Adipose tissue (tissue), 3 donors: ENCODE results near the gene CSMD2. TPM values are rescaled to one million over a fixed set of nuclear protein-coding genes. Genes with fewer than 3 reads are reported as not detected.

Experiments
- H3K27ac ChIP-seq: one replicate; pipeline ENCODE4 v1.5.1; 2013; ENCODE audit warnings: low read depth, low read length
- WGBS, 3 donors: extraction: QIAGEN DNeasy Blood & Tissue Kit; methylation state at CpG; one replicate each; pipeline ENCODE4 v1.1.7; 2013; 5-methylcytosine and 5-hydroxymethylcytosine counted together
- polyA plus RNA-seq, 3 donors: library from polyadenylated mRNA; stranded (reverse); fragments of 200-250 nt; gene quantifications; one replicate each; pipeline ENCODE4 v1.2.3, GENCODE V29; 2013
- donor health status: healthy with polysubstance abuse.
- donor health status: Bipolar disorder and iron deficiency.
- donor health status: healthy.

Gene CSMD2
- polyA plus RNA-seq, 3 donors, result under 0.01 to 0.21 (median 0.07) TPM

DNA sequence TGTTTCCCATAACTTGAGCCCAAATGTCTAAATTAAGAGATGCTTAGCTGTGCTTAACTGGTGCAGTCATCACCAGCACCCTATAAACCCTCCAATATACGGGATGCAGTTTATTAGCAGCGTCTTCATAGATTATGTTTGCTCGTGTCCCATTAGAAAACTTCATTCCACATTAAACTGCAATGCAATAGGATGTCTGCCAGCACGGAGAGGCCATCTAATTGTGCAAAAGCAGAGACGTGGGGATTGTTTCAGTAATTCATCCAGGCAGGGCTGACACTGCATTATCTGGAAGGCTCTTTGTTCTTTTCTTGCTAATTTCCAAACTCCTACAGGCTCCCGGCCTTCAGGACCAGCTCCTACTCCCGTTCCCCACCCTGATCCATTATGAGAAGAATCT lies 89.5 kb downstream of the CSMD2 start:
- WGBS, 3 donors, result 59 to 87% (median 74%) methylated on average over 7 of the region's 7 CpGs
- H3K27ac ChIP-seq, result no peak overlapping the region

DNA sequence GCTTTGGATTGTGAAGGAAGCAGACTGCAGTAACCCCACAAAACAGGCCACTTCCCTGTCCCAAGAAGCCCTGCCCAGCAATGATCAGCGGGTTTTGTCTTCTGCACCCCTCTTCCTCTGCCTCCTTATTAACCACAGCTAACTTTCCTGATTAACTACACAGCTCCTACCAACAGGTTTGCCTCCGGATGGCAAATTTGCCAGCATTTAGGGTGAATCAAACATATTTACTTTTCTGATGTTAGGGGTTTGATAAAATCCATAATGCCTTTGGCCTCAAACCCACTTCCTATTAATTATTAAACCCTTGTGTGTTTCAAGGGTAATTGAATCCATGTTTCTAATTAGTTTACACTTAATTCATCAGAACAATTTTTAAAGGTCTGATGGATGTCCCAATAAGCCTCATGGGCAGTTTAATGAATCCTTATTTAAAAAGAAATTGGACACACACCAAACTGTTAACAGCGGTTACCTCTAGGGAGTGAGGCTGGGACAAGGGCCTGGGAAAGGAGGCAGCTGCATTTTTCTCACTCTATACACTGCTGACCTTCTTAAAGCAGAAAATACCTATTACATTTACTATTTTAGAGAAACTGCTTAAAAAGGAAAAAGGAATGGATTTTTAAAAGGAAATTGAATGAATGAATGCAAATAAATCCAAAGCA lies 91.9 kb downstream of the CSMD2 start:
- WGBS, 3 donors, result 23 to 65% (median 35%) methylated on average over 3 of the region's 3 CpGs
- no peak overlapping the region for H3K27ac ChIP-seq

DNA sequence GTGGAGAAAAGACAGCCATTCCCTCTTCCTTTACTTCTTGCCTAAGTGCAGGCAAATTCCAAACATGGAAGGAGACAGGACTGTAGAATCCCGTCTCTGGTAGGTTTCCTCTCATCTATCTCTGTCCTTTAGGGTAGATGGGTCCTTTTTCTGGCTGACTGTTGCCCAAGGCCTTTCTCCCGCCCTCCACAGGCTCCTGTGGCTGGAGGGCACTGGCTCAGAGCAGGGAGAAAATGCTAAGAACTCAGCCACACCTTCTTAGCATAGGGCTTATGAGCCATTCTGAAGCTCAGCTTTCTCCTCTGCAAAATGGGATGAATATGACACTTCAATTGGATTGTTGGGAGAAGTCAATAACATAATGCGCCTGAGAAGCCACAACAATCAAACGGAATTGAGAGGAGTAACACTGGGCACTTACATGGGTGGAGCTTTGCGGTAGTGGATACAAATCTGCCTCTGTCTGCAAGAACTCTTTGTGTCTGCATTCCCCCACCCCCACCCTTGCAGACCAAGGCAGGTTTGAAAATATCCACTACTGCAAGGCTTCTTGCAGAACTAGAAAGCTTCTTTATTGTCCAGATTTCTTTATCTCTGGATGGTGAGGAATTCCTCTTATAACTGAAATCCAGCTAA lies 94.7 kb downstream of the CSMD2 start:
- H3K27ac ChIP-seq, result no peak overlapping the region

DNA sequence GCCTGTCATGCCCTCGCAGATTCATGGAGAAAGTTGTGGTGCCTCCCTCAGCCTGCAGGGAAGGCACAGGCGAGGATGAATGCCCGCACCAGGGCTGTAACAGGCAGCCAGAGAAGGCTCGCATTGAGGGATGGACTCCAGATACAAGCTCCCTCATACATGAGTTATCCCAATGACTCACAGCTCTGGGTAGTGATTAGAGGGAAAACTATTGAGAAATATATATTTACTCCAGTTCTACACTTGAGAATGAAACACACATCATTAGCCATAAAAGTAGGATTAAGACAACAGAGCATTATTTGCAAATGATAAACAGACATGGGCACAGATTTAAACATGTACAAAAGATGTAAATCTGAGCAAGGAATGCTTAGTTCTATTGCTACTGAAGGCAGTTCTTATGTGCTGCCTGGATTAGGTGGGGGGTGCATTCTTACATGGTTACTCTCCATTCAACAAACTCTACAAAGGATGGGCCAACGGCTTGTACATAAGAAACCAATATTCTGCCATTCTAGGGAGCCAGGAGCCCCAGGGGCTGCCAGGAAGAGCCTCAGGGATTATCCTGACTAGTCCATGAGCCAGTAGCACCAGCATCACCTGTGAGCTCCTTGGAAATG lies 97.9 kb downstream of the CSMD2 start:
- WGBS, 3 donors, result 82 to 86% (median 84%) methylated on average over 5 of the region's 5 CpGs
- no peak overlapping the region for H3K27ac ChIP-seq

More for the DNA sequence above, 94.7 kb downstream of the CSMD2 start:
- WGBS, 3 donors, result 73 to 84% (median 75%) methylated on average over 5 of the region's 5 CpGs

DNA sequence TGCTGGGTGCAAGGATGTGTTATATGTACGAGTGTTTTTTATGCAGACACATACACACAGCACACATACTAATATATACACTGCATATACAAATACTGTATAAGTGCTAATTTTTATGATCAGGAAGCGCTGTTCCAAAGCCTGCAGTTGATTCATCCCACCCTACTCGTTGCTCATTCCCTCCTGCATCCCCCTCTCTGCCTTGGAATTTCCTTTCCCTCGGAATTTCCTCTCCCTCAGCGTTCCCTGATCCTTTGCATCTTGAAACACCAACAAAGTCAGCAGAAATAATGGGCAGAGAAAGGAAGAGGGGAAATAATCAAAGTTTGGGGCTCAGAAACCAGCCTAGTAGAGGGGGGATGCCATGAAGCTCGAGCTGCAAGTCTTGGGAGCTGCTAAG lies 98.9 kb downstream of the CSMD2 start:
- WGBS, 3 donors, result 53 to 70% (median 55%) methylated on average over 6 of the region's 6 CpGs
- H3K27ac ChIP-seq, result no peak overlapping the region

DNA sequence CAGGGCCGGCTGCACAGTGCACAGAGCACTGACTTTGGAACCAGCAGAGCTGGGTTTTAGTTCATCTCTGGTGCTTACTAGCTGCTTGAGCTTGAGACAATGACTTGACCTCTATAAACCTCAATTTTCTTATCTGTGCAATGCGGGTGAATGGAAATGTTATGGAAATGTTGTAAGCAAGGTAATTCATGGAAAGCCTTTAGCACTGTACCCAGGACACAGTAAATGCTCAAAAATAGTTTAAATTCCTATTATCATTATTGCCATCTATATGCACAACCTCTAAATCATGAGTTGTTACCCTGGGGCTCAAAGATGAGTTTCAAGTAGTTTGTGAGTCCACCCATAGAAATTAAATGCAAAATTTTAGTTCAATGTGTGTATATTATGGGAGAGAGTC lies 99.5 kb downstream of the CSMD2 start:
- H3K27ac ChIP-seq, result no peak overlapping the region
- WGBS, 3 donors, result 90 to 98% (median 98%) methylated on average over 2 of the region's 2 CpGs

GRCh38 chr1:34060901-34061415 lies 104.1 kb downstream of the CSMD2 start:
- 53 to 73% (median 61%) methylated on average over 10 of the region's 10 CpGs for WGBS, 3 donors
- H3K27ac ChIP-seq, result no peak overlapping the region

DNA sequence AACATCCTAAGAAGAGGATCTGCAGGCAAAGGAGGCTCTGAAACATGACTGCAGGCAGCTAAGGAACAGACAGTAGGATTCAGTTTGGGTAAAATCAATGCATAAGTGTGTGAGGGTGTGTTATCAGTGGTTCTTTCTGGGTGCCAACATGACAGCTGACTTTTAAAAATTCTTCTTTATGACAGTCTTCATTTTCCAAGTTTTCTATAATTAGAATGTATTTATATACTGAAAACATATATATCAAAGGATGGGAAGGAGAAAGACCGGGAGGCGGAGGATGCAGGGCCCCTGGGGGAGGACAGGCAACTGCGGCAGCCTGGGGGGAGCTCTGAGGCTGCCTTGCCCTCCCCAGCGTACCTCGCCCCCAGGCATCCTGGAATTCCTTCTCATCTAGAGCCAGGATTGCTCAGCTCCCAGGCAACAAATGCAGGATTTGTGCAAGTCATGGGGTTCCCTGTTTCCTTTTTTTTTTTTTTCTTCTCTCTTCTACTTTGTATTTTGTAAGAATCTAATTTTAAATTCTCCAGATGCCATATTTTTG lies 104.8 kb downstream of the CSMD2 start:
- 61 to 84% (median 62%) methylated on average over 5 of the region's 5 CpGs for WGBS, 3 donors

DNA sequence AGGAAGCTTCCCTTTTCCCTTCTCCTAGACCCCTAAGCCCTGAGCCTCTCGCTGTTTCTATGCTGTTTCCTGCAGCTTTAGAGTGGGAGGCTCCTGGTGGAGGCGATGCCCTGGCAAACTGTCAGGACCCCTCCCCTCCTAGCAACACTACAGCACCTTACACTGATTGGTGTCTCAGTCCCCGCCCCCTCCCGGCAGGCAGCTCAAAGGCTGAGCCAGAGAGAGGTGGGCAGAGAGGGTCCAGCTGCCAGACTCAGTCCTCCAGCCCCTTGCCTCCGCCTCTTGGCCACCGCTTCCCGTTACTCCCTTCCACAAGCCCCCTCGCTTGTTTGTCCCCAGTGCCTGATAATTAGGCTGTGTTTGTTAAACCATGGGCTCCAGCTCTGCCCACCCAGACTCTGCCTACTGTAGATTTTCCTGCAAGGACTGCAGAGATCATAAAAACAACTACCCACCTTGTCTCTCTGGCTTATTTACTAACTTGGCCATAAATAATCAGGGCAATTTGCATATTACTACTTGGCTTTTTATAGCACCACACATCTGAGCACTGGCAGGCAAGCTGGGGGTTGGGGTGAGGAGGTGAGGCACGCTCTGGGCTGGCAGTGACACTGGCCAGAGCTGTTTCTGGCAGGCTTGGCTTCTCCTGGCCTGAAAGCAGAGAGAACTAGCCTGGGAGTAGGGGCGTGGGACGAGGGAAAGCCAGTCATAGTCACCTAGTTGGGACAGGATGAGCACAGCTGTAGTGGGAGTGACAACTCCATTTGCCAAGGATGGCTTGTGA lies 107.5 kb downstream of the CSMD2 start:
- no peak overlapping the region for H3K27ac ChIP-seq
- 22 to 40% (median 33%) methylated on average over 11 of the region's 11 CpGs for WGBS, 3 donors

More for the DNA sequence above, 104.8 kb downstream of the CSMD2 start:
- no peak overlapping the region for H3K27ac ChIP-seq

- WGBS, 3 donors, result 89 to 93% (median 92%) methylated on average over 5 of the region's 5 CpGs
- no peak overlapping the region for H3K27ac ChIP-seq
These were observed 109.2 kb downstream of the CSMD2 start for GRCh38 chr1:34055818-34056217.

GRCh38 chr1:34054920-34055319 lies 110.1 kb downstream of the CSMD2 start:
- no peak overlapping the region for H3K27ac ChIP-seq
- 52 to 56% (median 56%) methylated on average over 1 of the region's 1 CpG for WGBS, 3 donors

DNA sequence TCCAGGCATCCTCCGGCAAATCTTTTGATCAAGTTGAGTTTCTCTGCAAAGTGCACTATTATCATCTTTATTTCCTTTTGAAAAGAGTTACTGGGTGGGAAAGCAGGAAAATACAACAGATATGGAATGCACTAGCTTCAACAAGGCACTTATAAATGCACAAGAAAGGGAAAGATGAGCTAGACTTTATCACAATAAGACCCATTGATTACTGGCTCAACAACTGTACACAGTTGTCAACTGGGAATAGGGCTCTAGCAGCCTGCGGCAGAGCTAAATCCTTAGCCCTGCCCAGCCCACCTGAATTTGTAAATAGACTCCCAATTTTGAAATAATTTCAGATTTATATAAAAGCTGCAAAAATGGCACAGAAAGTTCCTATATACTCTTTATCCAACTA lies 111.4 kb downstream of the CSMD2 start:
- H3K27ac ChIP-seq, result no peak overlapping the region
- WGBS, 3 donors, result 94 to 98% (median 95%) methylated on average over 2 of the region's 2 CpGs

- H3K27ac ChIP-seq, result no peak overlapping the region
These were observed 112.5 kb downstream of the CSMD2 start for GRCh38 chr1:34052565-34052964.

GRCh38 chr1:34050709-34051485 lies 114.1 kb downstream of the CSMD2 start:
- H3K27ac ChIP-seq, result no peak overlapping the region
- WGBS, 3 donors, result 74 to 83% (median 82%) methylated on average over 3 of the region's 3 CpGs

More at GRCh38 chr1:34052565-34052964, 112.5 kb downstream of the CSMD2 start:
- 88 to 95% (median 90%) methylated on average over 6 of the region's 6 CpGs for WGBS, 3 donors

DNA sequence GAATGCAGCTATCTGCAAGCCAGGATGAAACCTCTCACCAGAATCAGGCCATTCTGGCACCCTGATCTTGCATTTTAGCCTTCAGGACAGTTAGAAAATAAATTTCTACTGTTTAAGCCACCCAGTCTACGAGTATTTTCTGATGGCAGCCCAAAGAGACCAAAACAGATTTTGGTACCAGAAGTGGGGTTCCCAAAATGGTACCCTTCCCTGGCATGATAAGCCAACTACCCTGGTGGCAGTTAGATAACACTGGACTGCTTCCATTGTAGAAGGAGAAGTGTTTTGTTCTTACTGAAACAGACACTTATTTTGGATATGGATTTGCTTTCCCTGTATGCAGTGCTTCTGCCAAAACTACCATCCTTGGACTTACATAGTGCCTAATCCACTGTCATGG lies 115.0 kb downstream of the CSMD2 start:
- no peak overlapping the region for H3K27ac ChIP-seq
- WGBS, 3 donors, result 50 to 79% (median 54%) methylated on average over 1 of the region's 1 CpG

DNA sequence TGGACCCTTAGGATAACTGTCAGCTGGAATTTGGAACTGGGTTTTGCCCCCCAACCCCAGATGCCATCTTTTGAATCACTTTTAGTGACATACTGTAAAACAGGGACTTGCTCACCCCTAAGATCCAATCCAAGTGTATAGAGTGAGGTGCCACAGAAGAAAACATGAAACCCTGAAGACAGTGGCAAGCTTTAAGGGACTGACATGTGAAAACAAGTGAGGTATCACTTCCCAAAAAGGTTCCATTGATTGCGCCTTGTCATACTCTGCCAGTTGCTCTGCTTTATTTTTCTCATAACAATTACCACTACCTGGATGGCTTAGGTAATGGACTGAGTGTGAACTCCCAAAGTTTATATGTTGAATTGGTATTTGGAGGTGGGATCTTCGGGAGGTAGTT lies 115.6 kb downstream of the CSMD2 start:
- H3K27ac ChIP-seq, result no peak overlapping the region
- WGBS, 3 donors, result 46 to 98% (median 46%) methylated on average over 2 of the region's 2 CpGs

- H3K27ac ChIP-seq, result no peak overlapping the region
- whole genome bisulfite sequencing, 3 donors, result 42 to 53% (median 51%) methylated on average over 7 of the region's 7 CpGs
These were observed 127.2 kb downstream of the CSMD2 start for GRCh38 chr1:34037856-34038255.

GRCh38 chr1:34037109-34037508 lies 127.9 kb downstream of the CSMD2 start:
- 73 to 81% (median 78%) methylated on average over 8 of the region's 8 CpGs for WGBS, 3 donors

More at GRCh38 chr1:34037109-34037508, 127.9 kb downstream of the CSMD2 start:
- no peak overlapping the region for H3K27ac ChIP-seq
